Colonic mucosa (tissue), 4 donors: Measurements from ENCODE around the gene TWF2. TPM values are rescaled to one million over a fixed set of nuclear protein-coding genes. Genes with fewer than 3 reads are reported as not detected.
A peak's percentile ranks its signal among the peaks of the same experiment; 100 is the strongest.

Source experiments
- DNase-seq: peaks from one replicate; pipeline ENCODE4 v3.0.0-alpha.2; 2020
- H3K27ac ChIP-seq: fragments of 200-600 bp; one replicate; pipeline ENCODE4 v1.8.0; 2021
- H3K27me3 ChIP-seq: fragments of 200-600 bp; one replicate; pipeline ENCODE4 v1.8.0; 2021
- H3K36me3 ChIP-seq: fragments of 200-600 bp; one replicate; pipeline ENCODE4 v1.8.0; 2021
- H3K4me1 ChIP-seq: fragments of 200-600 bp; one replicate; pipeline ENCODE4 v1.8.0; 2021; ENCODE audit warnings: mild to moderate bottlenecking
- H3K4me3 ChIP-seq: fragments of 200-600 bp; one replicate; pipeline ENCODE4 v1.8.0; 2021
- H3K9ac ChIP-seq, 2 donors: one replicate each; pipeline ENCODE4 v1.7.0; 2013; ENCODE audit warnings: control low read depth in 2 of 2, low read depth in 2 of 2, low read length in 2 of 2
- H3K9me3 ChIP-seq: fragments of 200-600 bp; one replicate; pipeline ENCODE4 v1.8.0; 2021
- intact Hi-C: fragments of 100-400 bp; cut with DNase I; formaldehyde crosslinking; loops from one replicate; pipeline ENCODE4 v1.14.1; 2022
- total RNA-seq, 2 donors: library from RNA; stranded (reverse); fragmentation: NEBNext Ultra II Directional in 1 of 2; extraction: Animal tissue kit (Norgen Biotek cat#: 25700) in 1 of 2; gene quantifications; one replicate each; pipeline ENCODE4 v1.2.1, GENCODE V29; 2021
- TF ChIP-seq, protein P1 (sequence below): fragments of 200-600 bp; IDR thresholded peaks from one replicate; pipeline ENCODE4 v1.8.0; 2022; ENCODE audit warnings: antibody characterized with exemption, mild to moderate bottlenecking
- donor health status: healthy.
- donor health status: DM: no; HTN: no; CAD: no.
- donor health status: DM: no; HTN: no; CAD: no.

The TWF2 gene
- total RNA-seq, 2 donors from 2014 or later: 44.2 to 45.0 TPM

- peak; percentile 88 for DNase-seq
- no peaks in the 10 kb centered on the region for H3K36me3 ChIP-seq
- TF ChIP-seq, protein P1, sequence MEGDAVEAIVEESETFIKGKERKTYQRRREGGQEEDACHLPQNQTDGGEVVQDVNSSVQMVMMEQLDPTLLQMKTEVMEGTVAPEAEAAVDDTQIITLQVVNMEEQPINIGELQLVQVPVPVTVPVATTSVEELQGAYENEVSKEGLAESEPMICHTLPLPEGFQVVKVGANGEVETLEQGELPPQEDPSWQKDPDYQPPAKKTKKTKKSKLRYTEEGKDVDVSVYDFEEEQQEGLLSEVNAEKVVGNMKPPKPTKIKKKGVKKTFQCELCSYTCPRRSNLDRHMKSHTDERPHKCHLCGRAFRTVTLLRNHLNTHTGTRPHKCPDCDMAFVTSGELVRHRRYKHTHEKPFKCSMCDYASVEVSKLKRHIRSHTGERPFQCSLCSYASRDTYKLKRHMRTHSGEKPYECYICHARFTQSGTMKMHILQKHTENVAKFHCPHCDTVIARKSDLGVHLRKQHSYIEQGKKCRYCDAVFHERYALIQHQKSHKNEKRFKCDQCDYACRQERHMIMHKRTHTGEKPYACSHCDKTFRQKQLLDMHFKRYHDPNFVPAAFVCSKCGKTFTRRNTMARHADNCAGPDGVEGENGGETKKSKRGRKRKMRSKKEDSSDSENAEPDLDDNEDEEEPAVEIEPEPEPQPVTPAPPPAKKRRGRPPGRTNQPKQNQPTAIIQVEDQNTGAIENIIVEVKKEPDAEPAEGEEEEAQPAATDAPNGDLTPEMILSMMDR: peak; percentile 93
- no peak overlapping the region for H3K4me3 ChIP-seq
- peaks cover 22% of the 10 kb centered on the region for H3K4me1 ChIP-seq
- intact Hi-C loops: no loop called here
- H3K9ac ChIP-seq: no peak overlapping the region
- no peaks in the 10 kb centered on the region for H3K27me3 ChIP-seq
- H3K27ac ChIP-seq: no peak overlapping the region
- H3K9me3 ChIP-seq: no peaks in the 10 kb centered on the region
Measured at GRCh38 chr3:52220380-52221026, 18.5 kb downstream of the TWF2 start.

- H3K9me3 ChIP-seq: no peaks in the 10 kb centered on the region
- H3K27me3 ChIP-seq: no peaks in the 10 kb centered on the region
- H3K4me3 ChIP-seq: no peak overlapping the region
- no peaks in the 10 kb centered on the region for H3K36me3 ChIP-seq
- H3K4me1 ChIP-seq: peaks cover 22% of the 10 kb centered on the region
- TF ChIP-seq, protein P1: no peak
- no peak overlapping the region for H3K27ac ChIP-seq
- no peak for DNase-seq
- intact Hi-C loops: loop anchor here (10.0 kb wide), 1 partner anchor 64 kb away; the partner anchor contains the start of gene POC1A
- H3K9ac ChIP-seq: peak overlapping the region in 1 of 2 donors; percentile 9
Measured at GRCh38 chr3:52218937-52219650, 19.9 kb downstream of the TWF2 start.

DNA sequence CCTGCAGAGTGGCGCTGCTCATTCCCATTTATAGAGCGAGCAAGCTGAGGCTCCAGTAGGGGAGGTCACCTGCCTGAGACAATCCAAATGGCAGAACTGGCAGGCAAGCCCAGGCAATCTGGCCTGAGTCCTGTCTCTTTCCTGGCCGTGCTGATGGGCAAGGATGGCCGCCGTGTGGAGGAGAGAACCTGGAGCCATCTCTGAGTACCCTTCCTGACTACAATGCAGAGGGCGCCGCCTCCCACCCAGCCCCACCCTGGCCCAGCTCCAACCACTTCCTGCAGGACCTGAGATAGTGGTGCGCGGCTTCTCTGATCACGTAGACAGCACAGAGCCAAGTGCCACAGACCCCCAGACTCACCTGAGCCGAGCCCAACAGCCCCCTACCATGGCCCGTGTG, 20.5 kb downstream of the TWF2 start:
- Histone ChIP-seq H3K9ac (peak overlapping the region in 1 of 2 donors; percentile 9), H3K36me3 (no peaks in the 10 kb centered on the region), H3K4me3 (no peak overlapping the region), H3K27me3 (no peaks in the 10 kb centered on the region), H3K9me3 (no peaks in the 10 kb centered on the region), H3K27ac (peak overlapping the region; percentile 85), H3K4me1 (peaks cover 22% of the 10 kb centered on the region)
- intact Hi-C loops: loop anchor here (10.0 kb wide), 1 partner anchor 64 kb away; the partner anchor contains the start of gene POC1A
- DNase-seq: no peak
- TF ChIP-seq, protein P1: no peak

DNA sequence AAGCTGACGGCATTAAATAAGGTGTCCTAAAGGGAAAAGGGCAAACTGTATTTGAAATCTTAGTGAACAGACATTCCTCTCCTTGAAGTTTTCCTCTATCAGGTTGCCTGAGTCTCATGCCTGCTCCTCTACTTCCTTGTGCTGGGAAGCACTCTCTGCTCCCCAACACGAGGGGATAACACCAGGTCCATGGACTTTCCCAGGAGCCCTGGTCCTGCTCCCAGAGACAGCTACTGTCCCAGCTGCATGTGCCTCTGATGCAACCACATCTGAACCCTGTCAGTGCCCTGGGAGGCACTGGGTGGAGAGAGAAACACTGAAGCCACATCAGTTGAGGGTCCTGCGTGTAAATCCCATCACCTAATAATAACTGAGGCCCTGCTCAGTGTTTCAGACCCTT, 20.9 kb downstream of the TWF2 start:
- H3K27ac ChIP-seq: peak overlapping the region; percentile 85
- H3K4me3 ChIP-seq: no peak overlapping the region
- no peak for DNase-seq
- H3K36me3 ChIP-seq: no peaks in the 10 kb centered on the region
- no peaks in the 10 kb centered on the region for H3K27me3 ChIP-seq
- intact Hi-C loops: loop anchor here (10.0 kb wide), 1 partner anchor 63 kb away; the partner anchor contains the start of gene POC1A
- H3K9ac ChIP-seq: peak overlapping the region in 1 of 2 donors; percentile 7
- peaks cover 22% of the 10 kb centered on the region for H3K4me1 ChIP-seq
- no peaks in the 10 kb centered on the region for H3K9me3 ChIP-seq
- TF ChIP-seq, protein P1: no peak

- peaks cover 22% of the 10 kb centered on the region for H3K4me1 ChIP-seq
- H3K4me3 ChIP-seq: no peak overlapping the region
- H3K27ac ChIP-seq: peak overlapping the region; percentile 85
- TF ChIP-seq, protein P1: no peak
- intact Hi-C loops: loop anchor here (10.0 kb wide), 1 partner anchor 63 kb away; the partner anchor contains the start of gene POC1A
- H3K9ac ChIP-seq: peak overlapping the region in 1 of 2 donors; percentile 41
- H3K27me3 ChIP-seq: no peaks in the 10 kb centered on the region
- no peaks in the 10 kb centered on the region for H3K9me3 ChIP-seq
- H3K36me3 ChIP-seq: peaks cover 5% of the 10 kb centered on the region
- DNase-seq: no peak
Measured at GRCh38 chr3:52217409-52217805, 21.6 kb downstream of the TWF2 start.
